Activated T-cell treated with anti-CD3 and anti-CD28 coated beads for 48 hours (primary cell): Measurements from ENCODE around the gene LETM1.

Experiments
- DNase-seq: peaks from one replicate; pipeline ENCODE4 v3.0.0-alpha.2; 2020; ENCODE audit warnings: low read depth

The LETM1 gene

DNA sequence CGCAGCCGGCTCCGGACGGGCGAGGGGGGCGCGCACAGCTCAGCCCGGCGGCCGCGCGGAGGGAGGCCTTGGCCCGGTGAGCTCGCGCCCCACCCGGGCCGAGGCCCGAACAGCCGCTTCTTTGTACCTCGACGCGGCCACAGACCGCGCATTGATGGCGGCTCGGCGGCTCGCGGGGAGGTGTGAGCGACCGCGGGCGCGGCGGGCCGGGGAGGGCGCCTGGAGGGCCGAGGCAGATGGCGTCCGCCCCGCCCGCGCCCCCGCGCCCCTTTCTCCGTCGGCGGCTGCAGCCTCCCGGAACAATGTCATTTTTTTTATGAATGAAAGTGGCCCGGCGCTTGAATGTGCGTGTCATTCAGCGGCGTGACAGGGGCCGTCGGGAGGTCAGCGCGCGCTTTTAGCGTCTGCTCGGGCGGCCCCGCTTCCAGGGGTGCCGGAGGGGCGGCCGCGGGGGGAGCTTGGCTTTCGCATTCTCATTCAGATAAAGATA is 61.1 kb downstream of the LETM1 start:
- no peak for DNase-seq

DNA sequence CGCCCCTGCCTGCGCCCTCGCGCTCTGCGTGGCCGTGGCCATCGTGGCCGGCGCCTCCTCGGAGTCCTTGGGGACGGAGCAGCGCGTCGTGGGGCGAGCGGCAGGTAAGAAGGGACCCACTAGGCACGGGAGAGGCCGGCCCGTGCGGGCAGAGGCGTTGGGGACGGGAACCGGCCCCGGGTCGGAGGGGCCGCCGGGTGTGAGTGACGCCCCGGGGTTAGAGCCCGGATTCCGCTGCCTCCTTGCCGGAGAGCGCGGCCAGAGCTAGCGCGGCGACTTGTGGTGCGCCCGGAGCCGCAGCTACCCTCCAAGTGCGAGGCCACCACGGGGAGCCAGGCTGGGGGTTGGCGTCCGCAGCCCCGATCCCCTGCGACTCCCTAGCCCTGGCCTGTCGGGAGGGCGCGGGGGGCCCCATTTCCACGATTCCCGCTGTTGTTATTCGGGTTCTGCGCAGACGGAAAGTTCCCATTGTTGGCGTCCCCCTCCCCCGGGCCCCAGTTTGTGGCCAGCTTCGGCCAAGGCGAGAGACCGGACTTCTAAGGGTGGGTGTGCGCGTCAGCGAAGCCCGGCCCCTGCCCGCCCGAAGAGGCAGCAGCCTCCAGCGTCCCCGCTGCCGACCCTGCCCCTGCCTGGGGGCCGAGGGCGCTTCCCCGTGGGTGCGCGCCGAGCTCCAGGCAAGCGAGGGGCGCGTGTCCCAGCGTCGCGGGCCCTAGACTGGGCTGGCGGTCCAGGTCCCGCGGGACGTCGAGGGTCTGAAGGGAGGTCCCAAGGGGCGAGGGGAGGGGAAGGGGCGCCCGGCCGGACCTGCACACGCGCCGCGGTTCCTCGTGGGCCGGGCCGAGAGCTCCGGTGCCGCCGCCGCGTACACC is 61.8 kb downstream of the LETM1 start:
- DNase-seq, result no peak

DNA sequence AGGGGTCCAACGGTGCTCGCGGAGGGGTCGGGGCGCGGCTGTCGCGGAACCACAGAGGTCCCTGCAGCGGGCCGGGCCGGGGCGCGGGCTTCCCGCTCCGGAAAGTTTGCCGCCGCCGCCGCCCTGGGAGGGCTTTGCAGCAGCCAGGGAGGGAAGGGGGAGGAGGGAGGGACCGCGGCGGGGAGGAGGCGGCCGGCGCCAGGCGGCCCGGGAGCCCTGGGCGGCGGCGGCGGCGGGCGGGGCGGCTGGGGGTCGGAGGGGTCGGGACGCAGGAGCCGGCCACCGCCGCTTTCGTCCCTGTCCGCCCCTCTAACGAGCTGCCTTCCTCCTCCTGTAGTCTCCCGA is 62.5 kb downstream of the LETM1 start:
- no peak for DNase-seq

DNA sequence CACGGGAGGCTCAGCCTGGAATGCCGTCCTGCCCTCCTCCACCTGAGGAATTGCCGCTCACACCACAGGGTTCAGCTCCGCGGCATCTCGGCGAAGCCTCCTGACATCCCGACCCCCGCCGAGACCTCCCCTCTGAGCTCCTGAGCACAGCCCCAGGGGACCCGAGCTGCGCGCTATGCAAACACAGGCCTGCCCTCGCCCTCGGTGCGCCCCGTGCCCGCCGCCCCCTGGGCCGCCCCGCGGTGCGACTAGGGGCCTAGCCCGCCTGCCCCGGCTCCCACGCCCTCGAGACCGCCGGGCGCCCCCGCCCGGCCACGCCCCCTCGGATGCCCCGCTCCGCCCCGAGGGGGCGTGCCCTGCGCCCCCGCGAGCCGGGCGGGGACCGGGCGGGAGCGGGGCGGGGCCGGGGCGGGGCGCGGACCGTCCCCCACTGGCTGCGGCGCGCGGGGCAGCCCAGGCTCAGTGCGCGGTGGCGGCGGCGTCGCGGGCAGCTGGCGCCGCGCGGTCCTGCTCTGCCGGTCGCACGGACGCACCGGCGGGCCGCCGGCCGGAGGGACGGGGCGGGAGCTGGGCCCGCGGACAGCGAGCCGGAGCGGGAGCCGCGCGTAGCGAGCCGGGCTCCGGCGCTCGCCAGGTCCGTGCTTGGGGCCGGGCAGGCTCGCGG is 63.0 kb downstream of the LETM1 start, which contains the start of gene FGFR3:
TSS of gene FGFR3 (plus strand) at position 462 of the 664 bp plus-strand sequence. CDS start 642 bp downstream, outside the sequence.
- DNase-seq, result peak; percentile 36

DNA sequence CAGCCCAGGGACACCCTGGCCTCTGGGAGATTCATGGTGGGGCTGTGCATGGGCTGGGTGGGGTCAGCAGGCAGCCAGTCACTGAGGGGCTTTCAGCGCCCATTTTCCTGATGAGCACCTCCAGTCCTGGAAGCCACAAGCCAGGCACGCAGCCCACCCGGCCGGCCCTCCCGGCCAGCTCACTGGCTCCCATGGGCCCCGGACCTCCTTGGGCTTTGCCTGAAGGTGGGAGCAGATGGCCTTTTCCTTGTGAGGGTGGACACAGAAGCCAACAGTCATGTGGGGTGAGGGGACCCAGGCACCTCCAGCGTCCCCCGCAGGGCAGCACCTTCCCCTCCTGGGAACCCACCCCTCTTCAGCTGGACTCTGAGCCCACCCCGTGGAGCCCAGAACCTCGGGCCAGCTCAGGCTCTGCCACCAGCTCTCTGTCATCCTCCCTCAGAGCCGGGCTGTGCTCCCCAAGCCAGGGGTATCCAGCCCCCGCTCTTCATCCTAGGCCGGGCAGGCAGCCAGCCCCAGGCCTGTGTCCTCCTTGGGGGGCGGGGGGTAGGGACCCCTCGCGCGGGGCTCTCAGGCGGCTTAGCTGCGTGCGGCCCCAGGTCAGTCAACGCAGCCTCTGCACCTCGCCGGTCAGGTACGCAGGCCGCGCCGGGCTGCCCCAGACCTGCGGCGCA is 63.7 kb downstream of the LETM1 start:
- DNase-seq, result no peak

DNA sequence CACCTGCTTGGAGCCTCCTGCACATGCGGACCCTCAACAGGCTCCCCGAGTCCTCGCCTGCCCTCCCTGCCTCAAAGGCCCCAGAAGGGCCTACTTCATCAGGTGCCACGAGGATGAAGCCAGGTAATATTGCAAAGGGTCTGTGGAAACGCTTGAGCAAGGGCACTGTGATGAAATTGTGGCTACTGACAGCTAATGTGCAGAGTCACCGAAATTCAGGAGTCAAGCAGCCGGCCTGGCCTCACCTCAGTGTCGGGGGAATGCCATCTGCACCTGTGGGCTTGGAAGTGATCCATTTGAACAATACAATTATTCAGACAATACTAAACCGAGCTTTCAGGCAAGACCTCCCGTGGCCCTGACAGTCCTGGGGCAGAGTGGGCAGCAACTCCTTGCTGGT is 66.0 kb downstream of the LETM1 start:
- no peak for DNase-seq

DNA sequence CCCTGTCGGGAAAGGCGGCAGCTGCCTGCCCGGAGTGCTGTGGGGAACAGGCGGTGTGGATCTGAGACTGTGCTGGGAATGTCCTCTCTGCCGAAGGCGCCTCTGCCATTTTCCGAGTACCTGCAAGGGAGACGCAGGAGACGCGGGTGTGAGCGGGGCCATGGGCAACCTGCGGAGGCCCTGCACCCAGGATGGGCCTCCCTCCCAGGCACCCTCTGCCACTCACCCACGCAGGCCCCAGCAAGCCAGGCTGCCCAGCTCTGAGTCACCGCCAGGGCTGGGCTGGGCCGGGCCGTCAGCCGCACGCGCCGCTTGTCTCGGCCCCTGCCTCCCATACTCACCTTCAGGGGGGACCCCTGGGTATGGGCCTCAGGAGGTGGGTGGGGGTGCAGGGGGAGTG is 66.4 kb downstream of the LETM1 start:
- DNase-seq, result no peak

DNA sequence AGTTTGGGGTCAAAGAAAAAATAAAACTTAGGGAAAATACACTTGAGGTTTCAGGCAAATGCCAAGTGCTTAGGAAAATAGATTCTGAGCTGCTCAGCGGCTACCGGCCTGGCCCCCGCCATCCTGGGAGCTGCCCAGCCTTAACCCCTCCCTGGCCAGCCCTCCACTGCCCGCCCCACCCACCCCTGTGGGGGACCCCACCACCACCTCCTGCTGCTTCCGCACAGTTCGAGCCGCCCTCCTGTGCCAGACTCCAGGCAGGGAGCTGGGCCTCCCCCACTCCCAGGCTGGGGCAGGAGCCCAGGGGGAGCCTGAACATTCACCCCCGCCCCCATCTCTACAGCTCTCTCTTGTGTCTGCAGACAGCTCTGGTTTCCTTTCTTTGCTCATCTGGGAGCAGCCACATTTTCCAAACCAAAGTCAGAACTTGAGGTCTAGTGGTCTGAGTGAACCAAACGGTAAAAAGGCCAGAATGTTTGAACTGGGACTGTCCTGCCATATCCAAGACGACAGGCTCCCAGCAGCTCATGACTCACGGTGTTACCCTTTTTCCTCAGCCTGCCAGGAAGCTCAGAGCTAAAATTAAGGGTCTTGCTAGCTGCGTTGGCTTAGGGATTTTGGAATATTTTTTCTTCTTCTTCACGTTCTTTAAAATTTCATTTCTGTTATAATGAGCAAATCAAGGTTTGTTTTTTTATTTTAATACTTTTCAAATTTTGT is 67.5 kb downstream of the LETM1 start:
- no peak for DNase-seq

DNA sequence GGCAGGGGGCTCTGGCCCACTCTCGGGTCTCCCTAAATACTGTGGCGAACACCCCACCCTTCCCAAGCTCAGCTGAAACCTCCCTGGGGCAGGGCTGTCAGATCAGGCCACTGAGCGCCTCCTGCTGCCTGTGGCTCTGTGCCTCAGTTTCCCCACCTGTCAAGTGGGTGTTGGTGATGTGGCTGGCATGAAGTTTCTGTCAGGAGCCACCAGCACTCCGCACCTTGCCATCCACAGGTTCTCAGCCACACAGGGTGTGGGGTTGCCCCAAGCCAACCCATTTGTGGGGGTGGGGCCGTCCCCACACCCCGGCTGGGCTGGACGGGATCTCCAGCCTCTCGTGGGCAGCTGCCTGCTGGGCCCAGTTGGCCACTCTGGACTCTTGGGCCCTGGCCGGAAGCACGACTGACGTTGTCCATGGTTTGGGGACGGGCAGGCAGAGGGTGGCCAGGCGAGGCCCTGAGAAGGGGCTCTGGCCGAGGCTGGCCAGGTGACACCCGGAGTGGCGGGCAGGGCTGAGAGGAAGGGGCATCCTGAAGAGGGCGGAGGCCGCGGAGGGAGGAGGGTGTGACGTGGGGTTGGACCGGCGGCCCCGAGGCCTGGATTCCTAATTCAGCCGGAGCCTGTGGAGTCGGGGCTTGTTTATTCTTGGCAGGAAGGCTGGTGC is 68.4 kb downstream of the LETM1 start:
- DNase-seq, result no peak

DNA sequence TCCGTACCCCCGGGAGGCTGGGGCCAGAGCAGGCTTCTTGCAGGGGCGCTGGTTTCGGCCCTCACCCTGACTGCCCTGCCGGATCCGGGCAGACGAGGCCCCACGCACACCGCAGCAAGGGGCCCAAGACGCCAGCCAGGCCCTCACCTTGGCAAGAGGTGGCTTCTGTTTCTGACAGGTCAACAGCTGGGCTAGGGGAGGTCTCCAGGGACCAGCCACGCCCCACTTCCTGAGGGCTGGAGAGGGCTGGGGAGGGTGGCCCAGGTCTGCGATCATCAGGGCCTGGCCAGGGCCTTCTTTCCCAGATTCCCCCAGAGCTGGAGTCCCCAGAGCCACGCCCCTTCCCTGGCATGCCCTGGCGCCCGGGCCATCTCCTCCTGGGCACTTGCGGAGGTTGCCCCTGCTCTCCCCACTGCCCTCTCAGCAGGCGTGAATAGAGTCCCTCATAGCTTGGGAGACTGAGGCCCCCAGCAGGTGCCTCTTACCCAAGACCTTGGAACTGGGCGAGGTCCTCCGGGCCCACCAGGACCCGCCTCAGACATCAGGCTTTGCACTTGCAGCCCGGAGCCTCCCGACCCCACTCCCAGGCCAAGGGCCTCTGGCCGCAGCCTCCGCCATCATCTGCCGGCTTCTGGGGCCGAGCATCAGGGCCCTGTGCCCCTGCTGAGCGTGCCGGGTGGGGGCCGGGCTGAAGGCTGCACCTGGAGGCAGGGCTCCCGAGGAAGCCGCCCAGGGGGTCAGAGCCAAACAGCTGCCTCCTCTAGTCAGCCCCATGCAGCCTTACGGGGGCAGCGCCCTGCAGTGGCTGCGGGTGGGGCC is 69.2 kb downstream of the LETM1 start:
- no peak for DNase-seq

DNA sequence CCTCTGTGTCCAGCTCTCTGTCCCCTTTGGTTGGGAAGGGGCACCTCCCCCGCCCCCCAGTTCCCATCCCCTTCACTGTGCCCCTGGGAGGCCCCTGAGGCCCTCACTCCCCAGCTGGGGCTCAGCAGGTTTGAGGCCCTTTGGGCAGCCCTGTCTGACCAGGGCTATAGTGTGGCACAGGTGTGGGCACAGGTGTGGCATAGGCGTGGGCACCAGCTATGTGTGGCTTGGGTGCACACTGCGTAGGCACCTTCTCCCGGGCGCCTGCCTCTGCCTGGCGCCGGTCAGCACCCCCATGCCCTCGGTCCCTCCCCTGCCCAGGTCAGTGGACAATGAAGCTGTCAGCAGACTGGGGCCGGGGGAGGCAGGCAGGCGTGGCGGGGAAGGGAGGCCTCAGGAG is 70.4 kb downstream of the LETM1 start:
- DNase-seq, result no peak

DNA sequence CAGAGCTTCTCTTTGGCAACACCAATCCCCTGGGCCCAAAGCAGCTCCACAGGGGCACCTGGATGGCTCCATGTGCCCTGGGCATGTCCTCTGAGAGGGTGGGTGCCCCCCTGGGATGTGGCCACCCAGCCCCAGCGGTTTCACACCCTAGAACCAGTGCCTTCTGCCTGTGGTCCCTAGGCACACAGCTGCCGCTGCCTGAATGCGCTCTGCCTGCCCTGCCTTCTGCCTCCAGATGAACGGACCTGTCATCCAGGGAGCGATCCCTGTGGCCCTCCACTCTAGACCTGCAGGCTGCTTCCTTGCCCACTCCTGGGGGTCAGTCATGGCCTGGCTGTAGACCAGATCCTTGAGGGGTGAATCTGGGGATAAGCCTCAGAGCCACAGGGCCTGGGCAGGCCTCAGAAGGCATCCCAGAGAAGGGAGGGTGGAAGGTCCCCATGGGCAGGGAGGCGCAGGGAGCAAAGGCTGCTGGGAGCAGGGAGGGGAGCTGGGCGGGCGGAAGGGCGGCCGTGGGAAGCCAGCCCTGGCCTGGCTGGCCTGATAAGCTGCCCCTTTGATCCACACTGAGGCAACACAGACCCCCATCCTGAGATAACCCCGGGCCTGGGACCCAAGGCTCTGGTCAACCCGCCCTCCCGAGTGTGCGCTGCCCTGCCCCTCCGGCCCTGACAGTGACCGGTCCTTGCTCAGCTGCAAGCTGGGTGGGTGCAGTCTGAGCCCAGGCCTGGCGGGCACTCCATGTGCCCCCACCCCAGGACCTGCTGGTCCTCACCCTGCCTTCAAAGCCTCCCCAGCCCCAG is 71.0 kb downstream of the LETM1 start:
- no peak for DNase-seq

DNA sequence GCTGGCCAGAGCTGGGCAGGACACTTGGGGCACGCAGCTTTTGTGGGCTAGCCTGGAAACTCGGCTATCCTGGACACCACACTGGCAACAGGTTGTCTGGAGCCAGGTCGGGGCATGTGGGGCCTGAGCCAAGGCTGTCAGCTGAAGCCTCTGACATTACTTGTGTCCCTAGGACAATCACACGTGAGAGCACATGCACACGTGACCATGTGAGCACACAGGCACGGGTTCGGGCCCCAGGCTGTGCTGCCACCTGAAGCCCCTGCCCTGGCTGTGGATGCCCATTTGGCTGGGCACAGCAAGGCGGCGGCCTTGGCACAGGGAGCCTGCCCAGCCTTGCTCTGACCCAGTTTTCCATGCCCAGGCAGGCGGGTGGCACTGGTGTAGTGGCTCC is 71.6 kb downstream of the LETM1 start:
- no peak for DNase-seq

DNA sequence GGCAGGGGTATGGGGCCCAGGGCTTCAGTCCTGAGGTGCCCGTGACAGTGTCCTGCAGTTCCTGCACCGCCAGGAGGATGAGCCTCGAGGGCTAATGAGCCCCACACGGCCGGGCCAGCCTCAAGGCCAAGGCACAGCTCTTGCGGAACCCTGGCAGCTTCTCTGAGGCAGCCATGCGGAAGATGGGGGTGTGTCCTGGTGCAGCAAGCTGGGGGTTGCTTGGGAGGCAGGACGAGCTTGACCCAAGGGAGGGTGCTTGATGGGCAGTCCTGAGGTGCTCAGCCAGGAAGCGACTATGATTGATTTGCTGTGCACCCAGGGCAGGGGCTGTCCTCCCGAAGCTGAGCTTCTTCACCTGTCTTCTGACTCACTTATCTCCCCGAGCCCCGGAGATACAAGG is 72.0 kb downstream of the LETM1 start:
- no peak for DNase-seq

DNA sequence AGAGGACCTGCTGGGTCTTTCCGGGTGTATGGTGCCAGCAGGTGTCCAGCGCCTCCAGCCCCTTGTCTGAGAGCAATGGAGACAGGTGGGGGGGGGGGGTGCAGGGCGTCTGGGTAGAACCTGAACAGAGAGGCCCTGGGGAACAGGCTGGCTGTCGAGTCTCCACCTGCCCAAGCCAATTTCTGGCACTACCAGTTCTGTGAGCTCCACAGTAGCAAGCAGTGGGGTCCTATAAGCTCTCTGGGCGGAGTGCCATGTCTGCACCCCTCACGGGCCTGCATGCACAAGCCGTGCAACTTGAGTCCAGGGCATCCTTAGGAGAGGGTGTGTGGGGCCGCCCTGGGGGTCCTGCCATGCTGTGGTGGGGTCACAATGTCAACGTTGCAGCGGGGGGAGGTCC is 72.9 kb downstream of the LETM1 start:
- no peak for DNase-seq

DNA sequence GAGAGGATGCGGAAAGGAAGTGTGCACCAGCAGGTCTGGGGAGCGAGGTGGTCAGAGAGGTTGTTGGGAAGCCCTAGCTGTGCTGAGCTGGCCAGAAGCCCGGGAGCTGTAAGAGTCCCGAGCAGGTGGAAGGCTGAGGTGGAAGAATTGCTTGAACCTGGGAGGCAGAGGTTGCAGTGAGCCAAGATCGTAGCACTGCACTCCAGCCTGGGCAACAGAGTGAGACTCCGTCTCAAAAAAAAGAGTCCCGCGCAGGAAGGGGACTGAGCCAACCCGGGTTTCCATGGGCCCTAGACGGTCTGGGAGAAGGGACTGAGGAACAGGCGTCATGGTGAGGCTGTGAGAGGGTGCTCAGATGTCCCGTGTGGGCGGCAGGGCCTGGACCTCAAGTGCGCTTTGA is 75.5 kb downstream of the LETM1 start:
- no peak for DNase-seq

DNA sequence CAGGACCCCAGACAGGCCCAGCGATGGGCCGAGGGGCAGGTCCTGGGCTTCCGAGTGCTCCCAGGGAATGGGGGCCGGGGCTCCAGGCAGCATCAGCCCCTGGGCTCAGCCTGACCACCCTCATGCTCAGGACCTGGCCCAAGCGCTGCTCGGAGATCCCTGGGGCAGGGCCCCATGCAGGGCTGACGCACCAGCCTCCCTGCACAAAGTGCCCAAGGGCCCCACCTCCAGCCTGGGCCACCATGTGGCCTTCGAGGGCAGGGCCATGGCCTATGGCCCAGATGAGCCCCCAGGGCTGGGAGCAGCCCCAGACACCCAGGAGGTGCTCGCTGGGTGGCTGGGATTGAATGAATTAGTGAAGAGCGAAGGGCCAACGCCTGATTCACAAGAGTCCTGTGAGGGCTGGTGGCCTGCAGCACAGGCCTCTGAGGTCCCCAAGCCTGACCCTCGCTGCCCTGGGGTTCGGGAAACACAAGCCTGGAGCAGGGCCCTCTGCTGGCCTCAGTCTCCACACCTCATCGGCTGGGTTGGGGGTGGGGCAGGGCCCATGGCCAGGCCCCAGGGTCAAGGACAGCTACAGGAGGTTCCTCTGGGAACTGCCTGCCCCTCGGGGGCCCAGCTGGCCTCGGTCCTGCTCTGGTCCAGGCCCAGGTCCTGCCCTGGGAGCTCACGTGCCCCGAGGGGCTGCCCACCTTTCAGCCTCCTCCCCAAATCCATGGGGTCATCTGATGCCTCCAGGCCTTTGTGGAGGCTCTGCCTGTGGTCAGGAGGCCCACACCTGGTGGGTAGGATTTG is 76.2 kb downstream of the LETM1 start:
- no peak for DNase-seq

DNA sequence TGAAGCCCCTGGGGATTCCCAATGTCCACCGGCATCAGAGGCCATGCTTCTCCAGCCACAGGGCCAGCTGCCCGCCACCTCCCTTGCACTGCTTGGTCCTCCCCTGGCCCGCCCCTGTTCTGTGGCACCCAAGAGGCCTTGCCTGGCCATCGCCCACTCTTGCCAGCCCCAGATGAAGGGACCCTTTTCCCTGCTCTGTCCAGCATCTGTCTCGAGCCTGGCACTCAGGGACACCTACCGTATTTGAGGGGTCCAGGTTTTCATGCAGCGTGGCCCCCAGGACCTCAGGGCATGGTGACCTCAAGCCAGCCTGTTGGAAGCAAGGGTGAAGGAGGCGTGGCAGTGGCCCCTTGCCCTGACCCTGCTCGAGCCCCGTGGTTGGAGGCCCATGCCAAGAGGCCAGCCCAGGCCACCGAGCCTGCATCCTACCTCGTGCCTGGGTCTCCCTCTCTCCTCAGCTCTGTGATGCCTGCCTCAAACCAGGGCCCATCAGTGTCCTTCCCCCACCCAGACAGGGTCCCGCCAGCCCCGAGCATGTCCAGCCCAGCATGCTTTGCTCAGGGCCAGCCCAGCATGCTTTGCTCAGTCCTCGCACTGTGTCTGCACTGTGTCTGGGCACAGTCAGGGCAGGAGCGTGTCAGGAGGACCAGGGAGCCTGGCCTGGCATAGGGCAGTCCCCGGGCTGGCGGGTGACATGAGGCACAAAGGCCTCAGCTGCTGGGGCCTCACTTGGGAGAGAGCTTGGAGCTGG is 77.1 kb downstream of the LETM1 start:
- DNase-seq, result no peak
